B cell (primary cell): Measurements from ENCODE around the gene OXTR.

Experiments
- CTCF ChIP-seq: fragments of 200-600 bp; IDR thresholded peaks from one replicate; pipeline ENCODE4 v1.8.0; 2022; ENCODE audit warnings: antibody characterized with exemption, mild to moderate bottlenecking
- EZH2 ChIP-seq: IDR thresholded peaks from 2 replicates; pipeline ENCODE4 v1.6.1; 2012; ENCODE audit warnings: borderline replicate concordance, low read depth, mild to moderate bottlenecking, moderate library complexity, low read length; ENCODE audit not compliant: insufficient read depth, poor library complexity, severe bottlenecking

- TF ChIP-seq CTCF (no peak), EZH2 (no peak)
Observed at GRCh38 chr3:8723612-8724011, 45.8 kb downstream of the OXTR start.
